ENCODE measurements around the gene ZNF532. TPM values are rescaled to one million over a fixed set of nuclear protein-coding genes. Genes with fewer than 3 reads are reported as not detected.

Gene ZNF532
- total and polyA plus RNA-seq, 5 donors, result 21.1 to 87.9 (median 72.4) TPM

DNA sequence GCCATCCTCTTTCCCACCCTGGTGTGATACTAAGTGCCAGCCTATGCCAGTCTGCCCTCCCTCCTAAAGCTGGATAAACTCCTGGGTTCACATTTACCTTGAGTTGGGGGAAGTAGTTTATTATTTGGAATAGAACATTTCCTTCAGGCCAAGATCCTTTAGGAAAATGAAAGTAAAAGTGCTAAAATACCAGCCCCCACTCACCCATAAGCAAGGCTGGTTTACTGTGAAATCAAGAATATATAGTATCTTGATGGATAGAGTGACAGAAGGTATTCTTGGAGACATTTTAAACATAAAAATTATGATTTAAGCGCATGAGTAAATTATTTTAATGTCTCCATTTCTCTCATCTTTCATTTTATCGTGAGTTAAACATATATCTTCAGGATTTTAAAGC lies 27.1 kb downstream of the ZNF532 start:
- intact Hi-C loops (cut with DNase I), result no loop called here
- WGBS, result 85% methylated on average over 2 of the region's 2 CpGs
- DNase-seq, result no peak
- peak overlapping the region; percentile 9 for H3K4me3 ChIP-seq (ENCODE audit: low read length)
- no peaks in the 10 kb centered on the region for H3K9me3 ChIP-seq (ENCODE audit: control insufficient read depth, low read length)
- no peaks in the 10 kb centered on the region for H3K27me3 ChIP-seq (ENCODE audit: control insufficient read depth, insufficient read depth)
- ATAC-seq, result no peak
- H3K27ac ChIP-seq (ENCODE audit: low read length), result peak overlapping the region; percentile 65
- H3K4me1 ChIP-seq (ENCODE audit: control insufficient read depth, insufficient read depth, low read length), result peaks cover 8% of the 10 kb centered on the region

DNA sequence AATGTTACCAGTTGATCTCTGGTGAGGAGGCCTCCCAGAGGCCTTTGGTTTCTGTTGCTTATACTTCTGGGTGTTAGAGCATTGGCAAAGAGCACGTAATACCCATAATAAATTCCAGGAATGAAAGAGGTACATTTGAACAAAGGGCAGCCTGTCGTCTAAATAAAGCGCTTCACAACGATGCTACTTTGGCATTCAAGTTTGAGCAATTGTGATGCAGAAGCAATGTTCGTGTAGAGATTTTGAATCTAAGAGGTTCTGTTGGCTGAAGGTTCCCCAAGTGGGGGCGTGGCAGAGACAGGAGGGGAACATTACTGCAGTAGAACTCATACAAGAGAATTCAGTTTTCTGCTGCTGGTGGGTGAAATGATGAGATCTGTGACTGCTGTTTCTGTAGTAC lies 27.8 kb downstream of the ZNF532 start:
- intact Hi-C loops (cut with DNase I), result no loop called here
- Histone ChIP-seq H3K9me3 (ENCODE audit: control insufficient read depth, low read length) (no peaks in the 10 kb centered on the region), H3K4me3 (ENCODE audit: low read length) (no peak overlapping the region), H3K27ac (ENCODE audit: low read length) (no peak overlapping the region), H3K4me1 (ENCODE audit: control insufficient read depth, insufficient read depth, low read length) (peaks cover 8% of the 10 kb centered on the region), H3K27me3 (ENCODE audit: control insufficient read depth, insufficient read depth) (no peaks in the 10 kb centered on the region)
- 66% methylated on average over 6 of the region's 6 CpGs for WGBS
- DNase-seq (peak in 1 of 3 donors; percentile 29), ATAC-seq (no peak)

DNA sequence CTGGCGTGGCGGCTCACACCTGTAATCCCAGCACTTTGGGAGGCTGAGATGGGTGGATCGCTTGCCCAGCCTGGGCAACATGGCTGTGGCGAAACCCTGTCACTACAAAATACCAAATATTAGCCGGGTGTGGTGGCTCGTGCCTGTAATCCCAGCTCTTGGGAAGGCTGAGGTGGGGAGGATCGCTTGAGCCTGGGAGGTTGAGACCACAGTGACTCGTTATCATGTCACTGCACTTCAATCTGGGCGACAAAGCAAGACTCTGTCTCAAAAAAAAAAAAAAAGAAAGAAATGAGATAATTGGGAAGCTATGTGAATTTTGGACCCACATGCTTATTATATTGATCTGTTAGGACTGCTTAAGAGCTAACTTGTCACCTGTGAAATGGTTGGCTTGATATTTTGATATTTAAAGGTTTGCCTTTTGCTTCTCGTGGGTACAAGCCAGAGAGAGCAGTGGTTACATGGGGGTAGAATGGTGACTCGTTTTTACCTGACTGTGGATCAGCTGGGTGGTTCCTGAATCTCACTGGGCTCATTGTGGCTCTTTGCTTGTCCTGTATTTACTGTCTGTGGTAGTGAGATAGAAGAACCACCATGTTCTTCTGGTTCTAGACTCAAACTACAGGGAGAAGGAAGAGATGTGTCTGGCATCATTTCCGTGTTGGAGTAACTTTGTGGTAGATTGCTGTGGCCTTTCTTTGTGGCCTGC lies 28.9 kb downstream of the ZNF532 start:
- no peak overlapping the region for H3K4me3 ChIP-seq (ENCODE audit: low read length)
- H3K27me3 ChIP-seq (ENCODE audit: control insufficient read depth, insufficient read depth), result no peaks in the 10 kb centered on the region
- H3K27ac ChIP-seq (ENCODE audit: low read length), result no peak overlapping the region
- WGBS, result 95% methylated on average over 12 of the region's 12 CpGs
- H3K4me1 ChIP-seq (ENCODE audit: control insufficient read depth, insufficient read depth, low read length), result peaks cover 8% of the 10 kb centered on the region
- ATAC-seq, result no peak
- no peak for DNase-seq
- H3K9me3 ChIP-seq (ENCODE audit: control insufficient read depth, low read length), result no peaks in the 10 kb centered on the region
- intact Hi-C loops (cut with DNase I), result no loop called here

DNA sequence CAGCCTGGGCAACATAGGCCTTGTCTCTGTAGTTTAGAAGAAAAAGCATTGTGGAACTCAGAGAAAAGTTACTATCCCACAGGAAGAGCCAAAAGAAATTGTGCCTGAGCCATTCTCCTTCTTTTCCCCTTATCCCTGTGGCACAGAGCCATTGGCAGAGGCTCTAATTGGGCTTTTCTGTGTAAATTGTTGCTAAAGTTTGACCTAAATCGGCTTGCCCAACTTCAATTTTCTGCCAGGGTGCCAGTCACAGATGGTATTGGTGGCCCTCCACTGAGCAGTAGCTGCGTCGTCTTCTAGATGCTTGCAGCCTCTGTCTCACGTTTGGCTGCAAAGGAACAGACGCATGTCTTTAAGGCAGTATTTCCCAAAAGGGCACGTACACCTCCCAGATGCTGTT lies 30.3 kb downstream of the ZNF532 start:
- ATAC-seq, result peak; percentile 25 to 35
- no peak overlapping the region for H3K4me3 ChIP-seq (ENCODE audit: low read length)
- 63% methylated on average over 6 of the region's 6 CpGs for WGBS
- H3K27me3 ChIP-seq (ENCODE audit: control insufficient read depth, insufficient read depth), result no peaks in the 10 kb centered on the region
- no peaks in the 10 kb centered on the region for H3K9me3 ChIP-seq (ENCODE audit: control insufficient read depth, low read length)
- intact Hi-C loops (cut with DNase I), result no loop called here
- peak in 2 of 3 donors; percentile 42 to 59 for DNase-seq
- peaks cover 10% of the 10 kb centered on the region for H3K4me1 ChIP-seq (ENCODE audit: control insufficient read depth, insufficient read depth, low read length)
- peak overlapping the region; percentile 20 for H3K27ac ChIP-seq (ENCODE audit: low read length)

DNA sequence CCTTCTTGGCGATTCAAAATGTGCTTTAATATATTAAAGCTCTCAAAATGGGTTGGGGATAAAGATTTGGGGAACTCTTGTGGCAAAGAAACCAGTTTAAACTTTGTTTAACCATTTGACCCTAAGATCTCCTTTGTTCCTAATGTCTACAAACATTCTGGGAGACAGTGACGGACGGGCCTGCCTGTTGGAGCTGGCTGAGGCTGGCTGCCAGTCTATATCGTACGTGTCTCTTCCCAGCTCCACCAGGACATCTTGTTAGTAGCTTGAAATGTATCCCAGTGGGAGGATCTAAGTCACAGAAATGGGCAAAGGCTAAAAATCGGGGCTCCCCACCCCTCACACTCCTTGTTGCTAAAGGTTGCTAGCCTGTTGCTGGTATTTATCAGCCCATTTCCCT lies 30.7 kb downstream of the ZNF532 start:
- Histone ChIP-seq H3K4me1 (ENCODE audit: control insufficient read depth, insufficient read depth, low read length) (peaks cover 10% of the 10 kb centered on the region), H3K9me3 (ENCODE audit: control insufficient read depth, low read length) (no peaks in the 10 kb centered on the region), H3K27me3 (ENCODE audit: control insufficient read depth, insufficient read depth) (no peaks in the 10 kb centered on the region), H3K4me3 (ENCODE audit: low read length) (no peak overlapping the region), H3K27ac (ENCODE audit: low read length) (peak overlapping the region; percentile 8)
- WGBS, result 40% methylated on average over 6 of the region's 6 CpGs
- peak; percentile 29 to 49 for ATAC-seq
- intact Hi-C loops (cut with DNase I), result no loop called here
- DNase-seq, result no peak

DNA sequence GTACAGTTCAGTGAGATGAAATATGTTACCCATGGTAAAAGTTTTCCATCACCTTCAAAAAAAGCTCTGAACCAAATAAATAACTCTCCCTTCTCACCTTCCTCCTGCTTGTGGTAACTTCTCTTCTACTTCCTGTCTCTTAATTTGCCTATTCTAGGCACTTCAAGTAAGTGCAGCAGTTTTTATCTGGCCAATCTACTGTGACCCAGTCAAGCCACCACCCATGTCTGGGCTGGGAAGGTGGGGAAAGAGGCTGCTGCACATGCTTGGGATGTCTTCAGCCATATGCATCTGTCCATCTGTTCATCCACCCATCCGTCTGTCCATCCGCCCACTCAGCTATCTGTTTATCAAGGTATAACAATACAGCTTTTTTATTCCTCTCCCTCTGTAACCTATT lies 31.6 kb downstream of the ZNF532 start:
- H3K27ac ChIP-seq (ENCODE audit: low read length), result no peak overlapping the region
- H3K27me3 ChIP-seq (ENCODE audit: control insufficient read depth, insufficient read depth), result no peaks in the 10 kb centered on the region
- ATAC-seq (no peak), DNase-seq (no peak)
- intact Hi-C loops (cut with DNase I), result no loop called here
- H3K4me1 ChIP-seq (ENCODE audit: control insufficient read depth, insufficient read depth, low read length), result peaks cover 10% of the 10 kb centered on the region
- 84% methylated on average over 2 of the region's 2 CpGs for WGBS
- H3K9me3 ChIP-seq (ENCODE audit: control insufficient read depth, low read length), result no peaks in the 10 kb centered on the region
- no peak overlapping the region for H3K4me3 ChIP-seq (ENCODE audit: low read length)

DNA sequence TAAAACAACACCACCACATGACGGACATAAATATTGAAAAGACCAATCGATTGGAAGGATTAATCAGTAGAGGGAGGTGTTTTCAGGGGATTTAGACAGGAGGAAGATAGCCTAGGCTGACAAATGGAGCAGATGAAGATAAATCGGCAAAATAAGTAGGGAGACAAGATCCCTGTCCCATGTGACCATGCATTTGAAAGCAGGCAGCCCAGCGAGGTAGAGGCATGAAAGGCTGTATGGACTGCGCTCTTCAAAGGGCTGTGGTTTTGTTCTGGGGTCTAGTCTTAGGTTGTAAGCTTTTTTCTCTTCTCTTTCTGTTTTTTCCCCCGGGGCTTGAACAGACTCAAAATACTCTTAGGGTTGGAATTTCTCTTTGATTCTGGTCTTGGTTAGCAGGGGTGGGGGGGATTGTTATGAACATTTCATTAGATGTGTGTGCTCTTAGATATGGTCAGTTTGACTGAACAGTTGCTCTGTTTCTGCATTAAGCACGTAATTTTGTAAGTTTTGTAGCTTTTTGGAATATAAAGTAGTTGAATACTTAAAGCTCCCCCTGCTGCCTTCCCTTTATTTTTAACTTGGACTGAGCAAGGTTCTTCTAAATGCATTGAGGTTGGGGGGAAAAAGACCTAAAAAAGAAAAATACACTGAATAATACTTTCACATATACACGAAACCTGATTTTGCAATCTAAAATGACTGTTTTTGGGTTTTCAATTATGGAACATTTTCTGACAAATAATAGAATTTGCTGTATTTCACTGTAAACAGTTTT lies 32.2 kb downstream of the ZNF532 start:
- Histone ChIP-seq H3K9me3 (ENCODE audit: control insufficient read depth, low read length) (no peaks in the 10 kb centered on the region), H3K4me3 (ENCODE audit: low read length) (no peak overlapping the region), H3K27me3 (ENCODE audit: control insufficient read depth, insufficient read depth) (no peaks in the 10 kb centered on the region), H3K4me1 (ENCODE audit: control insufficient read depth, insufficient read depth, low read length) (peaks cover 9% of the 10 kb centered on the region), H3K27ac (ENCODE audit: low read length) (no peak overlapping the region)
- DNase-seq, result no peak
- no peak for ATAC-seq
- intact Hi-C loops (cut with DNase I), result no loop called here
- 78% methylated on average over 8 of the region's 8 CpGs for WGBS

DNA sequence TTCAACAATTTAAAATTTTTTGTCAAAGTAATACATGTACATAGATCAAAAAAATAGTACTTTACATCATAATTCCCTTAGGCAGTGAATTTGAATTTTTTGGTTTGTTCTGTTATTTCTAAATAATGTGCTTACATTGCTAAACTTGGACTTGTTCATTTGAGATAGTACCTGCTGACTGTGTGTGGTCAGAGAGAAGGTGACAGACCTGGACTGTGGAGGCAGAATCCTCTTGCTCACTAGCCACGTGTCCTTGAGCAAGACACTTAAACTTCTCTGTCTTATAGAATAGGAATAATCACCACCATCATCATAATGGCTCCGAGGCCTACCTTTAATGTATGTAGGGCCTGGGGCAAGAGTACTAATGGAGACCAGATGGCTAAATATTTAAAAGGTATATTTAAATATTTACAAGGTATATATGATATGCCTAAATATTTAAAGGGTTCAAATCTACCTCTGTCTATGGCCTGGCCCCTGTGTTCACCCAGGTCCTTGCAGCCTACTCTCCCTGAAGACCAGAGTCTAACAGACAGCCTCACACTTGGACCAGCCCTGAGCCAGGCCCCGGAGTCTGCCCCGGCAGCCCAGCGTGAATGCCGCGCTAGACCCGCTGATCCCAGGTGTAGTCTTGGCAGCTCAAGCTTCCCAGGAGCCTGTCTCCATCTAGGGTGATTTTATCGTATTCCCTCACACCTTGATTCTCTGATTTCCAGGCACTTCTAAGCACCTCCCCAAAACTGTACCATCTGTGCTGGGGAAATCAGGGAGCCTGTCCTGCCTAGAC lies 33.5 kb downstream of the ZNF532 start:
- H3K27me3 ChIP-seq (ENCODE audit: control insufficient read depth, insufficient read depth), result no peaks in the 10 kb centered on the region
- H3K9me3 ChIP-seq (ENCODE audit: control insufficient read depth, low read length), result no peaks in the 10 kb centered on the region
- WGBS, result 94% methylated on average over 9 of the region's 9 CpGs
- ATAC-seq (peak in 1 of 2 donors; percentile 8), DNase-seq (no peak)
- H3K27ac ChIP-seq (ENCODE audit: low read length), result no peak overlapping the region
- H3K4me1 ChIP-seq (ENCODE audit: control insufficient read depth, insufficient read depth, low read length), result peaks cover 9% of the 10 kb centered on the region
- H3K4me3 ChIP-seq (ENCODE audit: low read length), result no peak overlapping the region
- intact Hi-C loops (cut with DNase I), result no loop called here

DNA sequence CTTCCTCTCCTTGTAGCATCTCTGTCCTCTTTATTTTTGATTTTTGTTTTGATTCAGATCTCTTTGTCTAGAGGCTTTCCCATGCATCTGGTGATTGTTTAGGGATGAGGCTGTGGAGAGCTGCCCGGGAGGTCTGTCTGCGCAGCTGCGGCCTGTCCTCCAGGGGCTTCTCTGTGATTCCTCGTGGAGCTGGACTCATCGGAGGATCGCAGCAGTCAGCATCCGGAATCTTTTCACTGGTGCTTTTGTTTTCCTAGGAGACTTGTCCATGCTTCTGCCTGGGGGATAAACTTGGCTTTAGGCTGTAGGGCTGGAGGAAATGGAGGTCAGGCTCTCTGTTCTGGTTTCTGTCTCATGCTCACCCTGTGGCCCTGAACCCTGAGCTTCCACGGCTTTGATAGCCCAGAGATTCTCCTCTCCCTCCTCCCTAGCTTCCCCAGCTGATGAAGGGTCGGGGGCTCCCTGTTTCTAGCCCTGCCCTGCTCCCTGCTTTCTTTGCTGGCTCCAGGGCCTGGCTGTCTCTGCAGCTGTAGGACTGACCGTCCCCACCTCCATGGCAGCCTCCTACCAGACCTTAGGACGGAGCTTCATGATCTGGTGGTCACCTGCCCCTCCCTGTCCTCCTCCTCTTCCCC lies 35.5 kb downstream of the ZNF532 start:
- no peaks in the 10 kb centered on the region for H3K27me3 ChIP-seq (ENCODE audit: control insufficient read depth, insufficient read depth)
- ATAC-seq (peak; percentile 30 to 52), DNase-seq (peak in 1 of 3 donors; percentile 42)
- H3K27ac ChIP-seq (ENCODE audit: low read length), result peak overlapping the region; percentile 69
- H3K9me3 ChIP-seq (ENCODE audit: control insufficient read depth, low read length), result no peaks in the 10 kb centered on the region
- intact Hi-C loops (cut with DNase I), result no loop called here
- no peak overlapping the region for H3K4me3 ChIP-seq (ENCODE audit: low read length)
- H3K4me1 ChIP-seq (ENCODE audit: control insufficient read depth, insufficient read depth, low read length), result peaks cover 6% of the 10 kb centered on the region
- 54% methylated on average over 11 of the region's 11 CpGs for WGBS

DNA sequence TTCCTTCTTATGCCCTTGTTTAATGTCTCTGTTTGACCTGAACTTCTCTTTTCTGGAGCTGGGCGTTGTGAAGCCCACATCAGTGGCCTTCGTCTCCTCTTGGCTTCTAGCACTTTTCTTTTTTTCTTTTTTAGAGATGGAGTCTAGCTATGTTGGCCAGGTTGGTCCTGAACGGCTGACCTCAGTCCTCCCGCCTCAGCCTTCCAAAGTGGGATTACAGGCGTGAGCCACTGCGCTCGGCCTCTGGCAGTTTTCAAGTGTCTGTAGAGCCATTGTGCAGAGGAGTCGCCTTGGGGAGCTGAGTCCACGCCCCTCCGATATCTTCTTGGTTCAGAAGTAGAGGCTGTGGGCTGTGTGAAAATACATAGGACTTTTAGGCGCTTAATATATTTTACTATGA lies 36.5 kb downstream of the ZNF532 start:
- WGBS, result 93% methylated on average over 11 of the region's 11 CpGs
- intact Hi-C loops (cut with DNase I), result no loop called here
- Histone ChIP-seq H3K27ac (ENCODE audit: low read length) (no peak overlapping the region), H3K9me3 (ENCODE audit: control insufficient read depth, low read length) (no peaks in the 10 kb centered on the region), H3K4me3 (ENCODE audit: low read length) (no peak overlapping the region), H3K4me1 (ENCODE audit: control insufficient read depth, insufficient read depth, low read length) (peaks cover 3% of the 10 kb centered on the region), H3K27me3 (ENCODE audit: control insufficient read depth, insufficient read depth) (no peaks in the 10 kb centered on the region)
- ATAC-seq (no peak), DNase-seq (no peak)
